SK-N-DZ (cell line): Measurements from ENCODE around the gene NEURL1B.

Experiments
- DNase-seq: peaks from one replicate; pipeline ENCODE4 v3.0.0-alpha.2; 2015; ENCODE audit warnings: low spot score

NEURL1B gene

GRCh38 chr5:172714491-172715420 is 73.7 kb downstream of the NEURL1B start:
- peak; percentile 74 for DNase-seq

GRCh38 chr5:172715421-172715780 is 74.3 kb downstream of the NEURL1B start:
- no peak for DNase-seq

DNA sequence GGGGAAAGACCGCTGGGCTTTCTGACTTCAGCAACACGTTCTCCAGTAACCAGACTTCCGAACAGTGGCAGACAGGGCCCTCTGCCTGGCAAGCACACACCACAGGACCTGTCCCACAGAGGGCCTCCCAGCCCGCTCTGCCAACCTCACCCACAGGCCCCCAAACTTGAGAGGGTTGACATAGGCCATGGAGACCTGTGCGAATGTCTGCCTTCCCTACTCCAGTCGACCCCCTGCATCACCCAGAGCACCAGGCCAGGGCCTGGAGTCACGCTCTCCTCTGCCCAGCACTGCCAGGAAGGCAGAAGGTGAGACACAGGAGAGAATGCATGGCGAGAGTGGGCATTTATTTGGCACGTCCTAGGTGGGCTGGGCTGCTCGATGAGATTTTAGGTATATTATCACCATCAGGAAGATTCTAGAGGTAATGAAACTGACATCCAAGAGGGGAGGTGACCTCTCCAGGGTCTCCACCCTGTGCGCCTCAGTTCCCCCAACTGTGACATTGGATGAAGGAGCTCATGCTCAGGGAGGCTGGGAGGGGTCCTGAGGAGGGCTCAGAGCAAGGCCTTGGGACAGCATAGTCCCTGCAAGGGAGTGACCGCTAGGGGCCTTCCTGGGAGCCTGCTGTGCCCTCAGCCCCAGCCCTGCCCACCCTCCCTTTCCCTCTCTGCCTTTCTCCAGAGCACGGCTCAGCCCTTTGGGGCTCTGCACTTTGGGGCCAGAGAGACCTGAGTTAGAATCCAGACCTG is 75.0 kb downstream of the NEURL1B start:
- peak; percentile 50 for DNase-seq

DNA sequence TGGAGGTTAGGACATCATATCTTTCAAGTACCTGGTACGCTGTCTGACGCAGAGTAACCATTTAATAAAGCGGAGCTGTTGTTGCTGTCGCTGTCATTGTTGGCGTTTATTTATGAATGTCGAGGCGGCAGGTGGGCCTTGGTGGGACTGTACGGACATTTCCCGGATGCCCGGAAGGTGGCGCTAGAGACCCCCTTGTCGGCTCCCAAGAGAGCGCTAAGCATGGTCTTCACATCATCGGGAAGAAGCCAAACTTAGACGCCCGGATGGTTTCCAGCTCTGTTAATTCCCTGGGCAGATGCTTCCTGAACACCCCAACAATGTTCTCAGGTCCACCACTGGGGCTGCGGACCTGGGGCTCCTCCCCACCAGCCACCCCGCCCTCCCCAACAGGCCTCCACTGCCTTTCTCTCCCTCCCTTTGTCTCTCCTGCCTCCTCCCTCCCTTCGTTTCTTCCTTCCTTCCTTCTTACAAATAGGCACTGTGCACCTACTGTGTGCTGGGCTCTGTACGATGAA is 75.8 kb downstream of the NEURL1B start:
- peak; percentile 80 for DNase-seq

- no peak for DNase-seq
Measured at GRCh38 chr5:172717481-172718195, 76.6 kb downstream of the NEURL1B start.

DNA sequence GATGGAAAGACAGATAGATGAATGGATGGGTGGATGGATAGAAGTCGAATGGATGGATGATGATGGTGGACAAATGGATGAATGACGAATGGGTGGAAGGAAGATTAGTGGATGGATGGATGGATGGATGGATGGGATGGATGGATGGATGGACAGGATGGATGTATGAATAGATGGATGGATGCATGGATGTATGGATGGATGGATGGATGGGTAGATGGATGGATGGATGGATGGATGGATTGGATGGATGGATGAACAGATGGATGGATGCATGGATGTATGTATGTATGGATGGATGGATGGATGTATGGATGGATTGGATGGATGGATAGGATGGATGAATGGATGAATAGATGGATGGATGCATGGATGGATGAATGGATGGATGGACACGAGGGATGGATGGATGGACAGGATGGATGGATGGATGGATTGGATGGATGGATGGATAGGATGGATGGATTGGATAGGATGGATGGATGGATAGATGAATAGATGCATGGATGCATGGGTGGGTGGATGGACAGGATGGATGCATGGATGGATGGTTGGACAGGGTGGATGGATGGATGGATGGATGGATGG is 77.6 kb downstream of the NEURL1B start:
- no peak for DNase-seq

DNA sequence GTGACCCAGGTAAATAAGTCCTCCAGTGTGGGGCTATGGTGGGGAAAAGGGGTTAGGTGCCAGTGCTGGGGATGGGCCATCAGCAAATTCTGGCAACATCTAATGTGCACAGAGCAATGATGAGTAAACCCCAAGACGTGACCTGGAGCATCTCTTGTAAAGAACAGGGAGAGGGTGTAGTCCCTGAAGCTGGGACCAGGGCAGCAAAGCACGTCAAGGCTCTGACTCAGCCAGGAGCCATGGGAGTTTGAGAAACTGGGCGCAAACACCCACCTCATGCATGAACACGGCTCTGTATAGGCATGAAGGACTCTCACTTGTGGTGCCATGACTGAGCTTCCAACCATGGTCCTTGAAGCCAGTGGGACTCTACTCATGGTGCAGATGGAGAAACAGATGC is 78.1 kb downstream of the NEURL1B start:
- no peak for DNase-seq

- no peak for DNase-seq
Measured at GRCh38 chr5:172720655-172721054, 79.6 kb downstream of the NEURL1B start.

DNA sequence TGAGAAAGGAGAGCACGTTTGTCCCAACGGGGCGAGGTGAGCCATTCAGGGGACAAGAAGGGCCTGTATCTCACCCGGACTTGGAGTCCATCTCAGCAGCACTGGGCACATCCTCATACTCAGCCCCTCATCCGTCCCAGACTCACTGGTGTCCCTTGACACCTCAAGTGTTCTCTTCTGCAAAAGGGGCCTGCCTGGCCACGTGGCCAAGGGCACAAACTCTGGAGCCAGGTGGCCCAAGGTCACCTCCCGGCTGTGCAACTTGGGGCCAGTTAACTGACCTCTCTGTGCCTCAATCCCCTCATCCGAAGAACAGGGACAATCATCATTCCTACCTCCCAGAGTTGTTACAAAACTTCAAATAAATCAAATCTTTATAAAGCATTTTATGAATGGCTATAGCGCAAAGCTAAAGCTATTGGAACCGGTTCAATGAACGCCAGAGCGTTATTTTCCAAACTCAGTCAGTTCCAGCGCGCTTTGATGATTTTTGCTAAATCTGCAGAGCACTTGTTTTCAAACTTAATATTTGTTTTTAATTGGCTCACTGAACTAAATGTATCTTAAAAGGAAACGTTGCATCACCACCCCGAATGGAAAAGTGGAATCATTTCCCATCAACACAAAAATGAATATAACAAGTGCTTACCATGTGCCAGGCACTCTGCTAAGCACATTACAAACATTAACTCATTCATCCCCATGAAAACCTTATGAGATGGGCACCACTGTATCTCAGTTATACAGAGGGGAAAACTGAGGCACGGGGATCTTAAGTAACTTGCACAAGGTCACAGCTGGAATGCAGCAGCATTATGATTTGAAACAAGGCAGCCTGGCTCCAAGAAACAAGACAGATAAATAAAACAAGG is 80.6 kb downstream of the NEURL1B start:
- DNase-seq, result no peak

DNA sequence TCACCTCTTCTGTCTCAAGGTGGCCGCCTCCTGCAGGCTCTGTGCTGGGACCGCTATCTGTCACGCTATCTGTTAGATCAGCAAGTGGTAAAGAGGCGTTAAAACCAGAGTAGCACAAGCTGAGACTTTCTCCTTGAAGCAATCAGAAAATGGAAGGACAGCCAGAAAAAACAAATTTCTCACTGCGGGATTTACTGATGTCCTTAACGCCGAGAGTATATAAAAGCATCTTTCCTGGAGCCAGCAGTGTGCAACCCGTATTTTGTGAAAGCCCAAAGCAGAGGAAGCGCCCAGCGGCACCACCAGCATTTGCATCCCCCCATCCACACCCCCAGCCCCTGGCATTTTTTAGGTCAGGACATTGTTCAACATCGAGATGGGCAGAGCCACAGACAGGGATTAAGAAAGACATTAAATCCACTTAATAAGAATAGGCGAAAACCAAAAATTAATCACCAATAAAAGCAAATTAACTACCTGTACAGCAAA is 81.3 kb downstream of the NEURL1B start:
- no peak for DNase-seq

- DNase-seq, result no peak
Measured at GRCh38 chr5:172723508-172723907, 82.4 kb downstream of the NEURL1B start.

DNA sequence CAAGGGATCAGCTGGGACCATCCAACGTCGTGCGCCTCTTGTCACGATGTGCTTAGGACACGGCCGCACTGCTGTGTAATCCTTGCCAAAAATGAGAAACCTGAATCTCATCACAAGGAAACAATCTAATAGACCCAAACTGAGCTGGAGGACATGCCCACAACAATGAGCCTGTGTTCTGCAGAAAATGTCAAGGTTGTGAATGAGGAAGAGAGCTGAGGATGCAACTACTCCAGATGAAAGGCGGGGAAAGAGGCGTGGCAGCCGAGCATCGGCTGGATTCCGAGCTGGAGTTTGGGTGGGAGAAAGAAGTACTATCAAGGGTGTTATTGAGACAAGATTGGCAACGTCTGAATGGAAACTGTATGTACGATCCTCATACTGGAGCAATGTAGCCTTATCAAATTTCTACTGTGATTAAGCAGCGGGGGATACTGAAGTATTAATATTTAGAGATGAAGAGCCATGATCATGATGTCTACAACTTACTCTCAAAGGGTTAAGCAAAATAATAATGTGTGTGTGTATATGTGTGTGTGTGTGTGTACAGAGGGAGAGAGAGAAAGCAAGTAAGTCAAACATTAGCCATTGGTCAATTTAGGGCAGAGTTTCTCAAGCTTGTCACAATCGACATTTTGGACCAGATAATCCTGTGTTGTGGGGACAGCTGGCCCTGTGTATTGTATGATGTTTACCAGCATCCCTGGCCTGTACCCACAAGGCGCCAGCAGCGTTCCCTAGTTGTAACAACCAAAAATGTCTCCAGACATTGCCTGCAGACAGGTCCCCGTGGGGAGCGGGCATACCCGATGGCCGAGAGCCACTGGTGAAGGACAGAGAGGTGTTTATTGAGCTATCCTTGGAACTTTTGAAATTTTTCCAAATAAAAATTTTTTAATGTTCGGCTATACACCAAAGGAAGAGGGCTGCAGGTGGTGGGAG is 83.5 kb downstream of the NEURL1B start:
- no peak for DNase-seq

DNA sequence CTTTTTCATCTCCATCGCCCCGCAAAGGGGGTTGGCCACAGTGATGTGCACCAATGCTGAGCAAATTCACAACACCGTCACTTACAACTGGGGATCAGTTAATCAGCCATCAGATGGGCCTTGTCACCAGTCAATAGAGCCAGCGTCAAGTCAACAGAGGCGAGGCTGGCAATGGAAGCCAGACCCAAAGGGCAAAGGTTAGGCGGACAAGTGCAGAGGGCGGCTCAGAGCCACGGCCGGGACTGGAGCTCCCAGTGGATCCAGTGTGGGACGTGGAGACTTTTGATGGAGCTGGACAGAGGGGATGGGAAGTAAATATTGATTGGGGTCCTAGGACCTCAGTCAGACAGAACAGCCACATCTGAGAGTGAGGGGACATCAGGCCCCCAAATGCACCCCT is 84.2 kb downstream of the NEURL1B start:
- no peak for DNase-seq

- DNase-seq, result no peak
Measured at GRCh38 chr5:172725785-172726184, 84.7 kb downstream of the NEURL1B start.

DNA sequence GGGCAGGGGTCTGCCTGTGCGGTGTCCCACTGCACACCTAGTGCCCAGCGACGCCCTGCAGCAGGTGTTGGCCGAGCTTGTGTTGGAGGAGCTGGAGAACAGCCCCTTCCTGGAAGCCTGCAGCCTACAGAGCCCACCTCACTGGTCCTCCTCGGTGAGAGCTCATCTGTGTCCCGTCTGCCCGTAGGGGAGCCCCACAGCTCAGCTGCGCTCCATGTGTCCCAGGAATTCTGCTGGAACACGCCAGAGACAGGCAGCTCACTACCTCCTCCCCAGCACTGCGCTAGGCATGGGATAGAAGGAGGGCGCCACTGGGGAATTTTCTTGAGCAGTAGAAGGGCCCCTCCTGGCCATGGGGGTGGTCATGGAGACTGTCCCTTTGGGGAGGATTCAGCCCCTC is 85.9 kb downstream of the NEURL1B start:
- no peak for DNase-seq

DNA sequence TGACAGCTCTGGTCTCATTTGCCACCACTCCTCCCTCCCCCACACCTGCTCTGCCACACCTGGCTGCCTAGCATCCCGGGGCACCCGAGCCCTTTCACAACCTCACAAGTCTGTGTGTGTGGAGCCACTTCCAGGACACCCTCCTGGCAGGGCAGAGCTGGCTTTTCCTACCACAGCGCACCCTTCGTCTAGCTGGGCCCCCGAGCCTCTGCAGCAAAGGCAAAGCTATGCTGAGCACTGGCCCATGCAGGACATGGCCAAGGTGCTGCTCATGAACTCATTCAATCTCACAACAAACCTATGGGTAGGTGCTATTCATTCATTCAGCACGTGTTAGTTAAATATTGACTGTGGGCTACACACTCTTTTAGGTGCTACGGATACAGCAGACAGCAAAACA is 86.5 kb downstream of the NEURL1B start:
- DNase-seq, result no peak

DNA sequence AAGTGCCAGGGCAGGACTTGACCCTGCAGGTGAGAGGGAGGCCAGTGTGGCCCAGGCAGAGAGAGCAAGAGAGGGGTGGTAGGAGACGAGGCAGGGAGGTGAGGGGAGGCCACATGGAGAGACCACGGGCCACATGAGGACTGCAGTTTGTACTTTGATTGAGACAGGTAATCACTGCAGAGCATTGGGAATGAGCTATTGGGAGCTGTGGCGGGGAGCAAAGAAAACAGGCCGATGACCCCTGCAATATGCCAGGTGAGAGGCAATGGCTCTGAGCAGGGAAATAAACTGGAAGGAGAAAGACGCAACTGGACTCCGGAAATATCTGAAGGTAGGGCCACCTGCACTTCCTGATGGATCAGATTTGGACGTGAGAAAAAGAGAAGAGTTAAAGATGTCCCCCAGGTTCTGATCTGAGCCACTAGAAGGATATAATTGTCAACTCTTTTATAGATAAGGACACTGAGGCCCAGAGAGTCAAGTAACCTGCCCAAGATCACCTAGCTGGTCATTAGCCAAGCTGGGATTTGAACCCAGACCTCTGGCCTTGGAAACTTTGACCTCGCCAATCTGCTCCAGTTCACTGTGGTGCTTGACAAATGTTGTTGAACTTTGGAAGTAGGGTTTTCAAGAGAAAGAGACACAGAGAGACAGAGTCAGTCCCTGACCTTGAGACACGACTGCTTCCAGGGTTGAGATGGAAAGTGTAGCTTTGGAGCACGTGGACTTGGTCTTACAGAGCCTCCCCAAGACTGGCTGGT is 87.6 kb downstream of the NEURL1B start:
- DNase-seq, result no peak

- DNase-seq, result no peak
Measured at GRCh38 chr5:172729588-172729987, 88.5 kb downstream of the NEURL1B start.

DNA sequence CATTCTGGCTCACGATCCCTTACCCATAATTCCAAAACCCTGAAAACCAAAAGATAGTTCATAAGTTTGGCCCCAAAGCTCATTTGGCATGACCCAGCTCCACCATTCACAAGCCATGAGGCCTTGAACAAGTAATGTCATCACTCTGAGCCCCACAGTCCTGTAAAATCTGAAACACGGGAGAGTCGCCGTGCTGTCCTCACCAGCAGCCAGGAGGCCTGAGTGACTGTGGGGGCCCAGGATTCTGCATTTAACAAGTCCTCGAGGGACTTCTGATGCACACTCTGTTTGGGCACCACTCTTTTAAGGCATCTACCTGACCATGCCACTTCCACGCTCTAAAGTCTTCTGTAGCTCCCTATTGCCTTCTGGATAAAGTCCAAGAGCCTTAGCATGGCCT is 89.2 kb downstream of the NEURL1B start:
- no peak for DNase-seq
